MG63 (cell line): ENCODE results near the gene EGR1. TPM values are rescaled to one million over a fixed set of nuclear protein-coding genes. Genes with fewer than 3 reads are reported as not detected.
"Not testable (repeated sequence)": the region's sequence is repeated elsewhere in the genome, so short reads cannot be mapped to it uniquely, and the experiment has no call there.

Source experiments
- DNase-seq: peaks from one replicate; pipeline ENCODE4 v3.0.0-alpha.2; 2020
- H3K27me3 ChIP-seq: fragments of 250-450 bp; sonication (Bioruptor Pico); 2 replicates; pipeline ENCODE4 v1.5.1; 2020; ENCODE audit warnings: mild to moderate bottlenecking, moderate library complexity
- H3K36me3 ChIP-seq: fragments of 250-450 bp; sonication (Bioruptor Pico); 2 replicates; pipeline ENCODE4 v1.5.1; 2020; ENCODE audit warnings: mild to moderate bottlenecking, moderate library complexity
- H3K4me3 ChIP-seq: fragments of 250-450 bp; sonication (Bioruptor Pico); 2 replicates; pipeline ENCODE4 v1.5.1; 2020; ENCODE audit warnings: mild to moderate bottlenecking, moderate library complexity
- H3K9me3 ChIP-seq: fragments of 250-450 bp; sonication (Bioruptor Pico); 2 replicates; pipeline ENCODE4 v1.5.1; 2020; ENCODE audit warnings: mild to moderate bottlenecking, moderate library complexity
- total RNA-seq: library from RNA; depleted of rRNA; stranded (reverse); fragments of >200 nt; shearing (Covaris generic); gene quantifications from 2 replicates; pipeline ENCODE4 v1.2.3, GENCODE V29; 2014; ENCODE audit warnings: low replicate concordance

Gene EGR1
- total RNA-seq, 1 experiment from 2014 or later, result 1.2 TPM

- peak; percentile 99 for DNase-seq
- H3K4me3 ChIP-seq, result peak overlapping the region; percentile 95
- no peaks in the 10 kb centered on the region for H3K9me3 ChIP-seq
- H3K36me3 ChIP-seq, result peaks cover 26% of the 10 kb centered on the region
- H3K27me3 ChIP-seq, result no peaks in the 10 kb centered on the region
These were observed 655 bp upstream of the EGR1 start for GRCh38 chr5:138464388-138465260.

- Histone ChIP-seq H3K9me3 (no peaks in the 10 kb centered on the region; the same call in 1 of the 2 replicates), H3K4me3 (peak overlapping the region; percentile 95), H3K27me3 (no peaks in the 10 kb centered on the region), H3K36me3 (peaks cover 26% of the 10 kb centered on the region)
- peak; percentile 23 for DNase-seq
These were observed 1.0 kb downstream of the EGR1 start for GRCh38 chr5:138466125-138466899.

- DNase-seq, result no peak
- Histone ChIP-seq H3K36me3 (peaks cover 26% of the 10 kb centered on the region), H3K27me3 (no peaks in the 10 kb centered on the region), H3K4me3 (peak overlapping the region; percentile 95), H3K9me3 (no peaks in the 10 kb centered on the region; the same call in 1 of the 2 replicates)
These were observed 1.8 kb downstream of the EGR1 start for GRCh38 chr5:138466900-138467710.

GRCh38 chr5:138467711-138468132 is 2.4 kb downstream of the EGR1 start:
- Histone ChIP-seq H3K36me3 (peaks cover 26% of the 10 kb centered on the region), H3K9me3 (no peaks in the 10 kb centered on the region; the same call in 1 of the 2 replicates), H3K4me3 (peak overlapping the region; percentile 95; the same call in 1 of the 2 replicates), H3K27me3 (no peaks in the 10 kb centered on the region)
- DNase-seq, result peak; percentile 14

GRCh38 chr5:138468133-138468965 is 3.1 kb downstream of the EGR1 start:
- no peaks in the 10 kb centered on the region for H3K27me3 ChIP-seq
- no peak for DNase-seq
- peaks cover 26% of the 10 kb centered on the region for H3K36me3 ChIP-seq
- peak overlapping the region; percentile 8; the same call in 1 of the 2 replicates for H3K4me3 ChIP-seq
- H3K9me3 ChIP-seq, result no peaks in the 10 kb centered on the region; the same call in 1 of the 2 replicates

- H3K36me3 ChIP-seq, result peaks cover 26% of the 10 kb centered on the region
- no peaks in the 10 kb centered on the region; the same call in 1 of the 2 replicates for H3K9me3 ChIP-seq
- H3K4me3 ChIP-seq, result no peak overlapping the region; the same call in 1 of the 2 replicates
- DNase-seq, result no peak
- H3K27me3 ChIP-seq, result 0 out of 2 replicates have a peak, but pooled peaks cover 2% of the 10 kb centered on the region
These were observed 3.8 kb downstream of the EGR1 start for GRCh38 chr5:138468966-138469539.

- H3K4me3 ChIP-seq, result no peak overlapping the region; the same call in 1 of the 2 replicates
- H3K27me3 ChIP-seq, result 0 out of 2 replicates have a peak, but pooled peaks cover 2% of the 10 kb centered on the region
- H3K36me3 ChIP-seq, result peaks cover 26% of the 10 kb centered on the region
- no peaks in the 10 kb centered on the region; the same call in 1 of the 2 replicates for H3K9me3 ChIP-seq
- DNase-seq, result peak; percentile 49
These were observed 4.5 kb downstream of the EGR1 start for GRCh38 chr5:138469540-138470321.

GRCh38 chr5:138470322-138471051 is 5.2 kb downstream of the EGR1 start:
- DNase-seq, result no peak
- no peaks in the 10 kb centered on the region; the same call in 1 of the 2 replicates for H3K9me3 ChIP-seq
- H3K4me3 ChIP-seq, result no peak overlapping the region
- 0 out of 2 replicates have a peak, but pooled peaks cover 2% of the 10 kb centered on the region for H3K27me3 ChIP-seq
- peaks cover 26% of the 10 kb centered on the region for H3K36me3 ChIP-seq

- Histone ChIP-seq H3K27me3 (0 out of 2 replicates have a peak, but pooled peaks cover 2% of the 10 kb centered on the region), H3K4me3 (no peak overlapping the region), H3K36me3 (peaks cover 23% of the 10 kb centered on the region), H3K9me3 (no peaks in the 10 kb centered on the region; the same call in 1 of the 2 replicates)
- DNase-seq, result no peak
These were observed 5.7 kb downstream of the EGR1 start for GRCh38 chr5:138471052-138471361.

GRCh38 chr5:138472353-138472752 is 7.1 kb downstream of the EGR1 start:
- H3K9me3 ChIP-seq, result no peaks in the 10 kb centered on the region; the same call in 1 of the 2 replicates
- H3K36me3 ChIP-seq, result peaks cover 9% of the 10 kb centered on the region
- DNase-seq, result no peak
- 0 out of 2 replicates have a peak, but pooled peaks cover 2% of the 10 kb centered on the region for H3K27me3 ChIP-seq
- H3K4me3 ChIP-seq, result no peak overlapping the region

GRCh38 chr5:138473151-138473550 is 7.9 kb downstream of the EGR1 start:
- not testable (repeated sequence) for H3K27me3 ChIP-seq, H3K36me3 ChIP-seq, DNase-seq, H3K4me3 ChIP-seq, H3K9me3 ChIP-seq

- no peak for DNase-seq
- Histone ChIP-seq H3K4me3 (no peak overlapping the region), H3K27me3 (0 out of 2 replicates have a peak, but pooled peaks cover 2% of the 10 kb centered on the region), H3K36me3 (no peaks in the 10 kb centered on the region), H3K9me3 (no peaks in the 10 kb centered on the region)
These were observed 11.6 kb downstream of the EGR1 start for GRCh38 chr5:138476918-138477317.

GRCh38 chr5:138482638-138483037 is 17.4 kb downstream of the EGR1 start:
- H3K27me3 ChIP-seq, result no peaks in the 10 kb centered on the region
- no peak for DNase-seq
- H3K4me3 ChIP-seq, result no peak overlapping the region
- no peaks in the 10 kb centered on the region for H3K9me3 ChIP-seq
- no peaks in the 10 kb centered on the region for H3K36me3 ChIP-seq

GRCh38 chr5:138488481-138488945 is 23.2 kb downstream of the EGR1 start:
- H3K36me3 ChIP-seq, result no peaks in the 10 kb centered on the region
- peak; percentile 41 for DNase-seq
- H3K27me3 ChIP-seq, result no peaks in the 10 kb centered on the region; the same call in 1 of the 2 replicates
- no peaks in the 10 kb centered on the region for H3K9me3 ChIP-seq
- no peak overlapping the region for H3K4me3 ChIP-seq
